NOMO-1 treated with DMSO at 0.1 percent for 48 hours (cell line): ENCODE data around the gene SIDT2.

Experiments
- DNase-seq: peaks from one replicate; lab custom pipeline; 2025; ENCODE audit not compliant: unreplicated experiment; lab: John Stamatoyannopoulos, UW

Gene SIDT2

GRCh38 chr11:117220999-117221774 is 42.6 kb downstream of the SIDT2 start:
- DNase-seq: no peak

- DNase-seq: no peak
Observed at GRCh38 chr11:117221775-117222517, 43.4 kb downstream of the SIDT2 start.

GRCh38 chr11:117222991-117223740 is 44.6 kb downstream of the SIDT2 start:
- no peak for DNase-seq

GRCh38 chr11:117223741-117224689 is 45.5 kb downstream of the SIDT2 start:
- no peak for DNase-seq

GRCh38 chr11:117225553-117226170 is 47.1 kb downstream of the SIDT2 start:
- DNase-seq: no peak

GRCh38 chr11:117226388-117227385 is 48.1 kb downstream of the SIDT2 start:
- peak; percentile 78 for DNase-seq

- DNase-seq: no peak
Observed at GRCh38 chr11:117228091-117228490, 49.5 kb downstream of the SIDT2 start.

- DNase-seq: no peak
Observed at GRCh38 chr11:117229411-117229810, 50.9 kb downstream of the SIDT2 start.

- no peak for DNase-seq
Observed at GRCh38 chr11:117229931-117230285, 51.4 kb downstream of the SIDT2 start.

GRCh38 chr11:117230286-117230961 is 51.9 kb downstream of the SIDT2 start:
- no peak for DNase-seq

GRCh38 chr11:117230999-117231841 is 52.7 kb downstream of the SIDT2 start:
- DNase-seq: no peak

GRCh38 chr11:117231842-117232091 is 53.2 kb downstream of the SIDT2 start, which contains the start of gene PCSK7:
Gene PCSK7, minus strand, starts transcription at chr11:117232073. Its CDS starts 2,229 bp downstream, at chr11:117229844.
- no peak for DNase-seq

- DNase-seq: peak; percentile 69
Observed at GRCh38 chr11:117232092-117232878, 53.7 kb downstream of the SIDT2 start, which contains the start of gene RNF214. Gene RNF214, plus strand, starts transcription at chr11:117232671. Its CDS starts 1,602 bp downstream, at chr11:117234273.

GRCh38 chr11:117232911-117233409 is 54.4 kb downstream of the SIDT2 start:
- DNase-seq: peak; percentile 7

GRCh38 chr11:117238221-117238620 is 59.7 kb downstream of the SIDT2 start:
- no peak for DNase-seq

- DNase-seq: no peak
Observed at GRCh38 chr11:117239295-117239694, 60.8 kb downstream of the SIDT2 start.
